ENCODE results near the gene HARS1.

DNA sequence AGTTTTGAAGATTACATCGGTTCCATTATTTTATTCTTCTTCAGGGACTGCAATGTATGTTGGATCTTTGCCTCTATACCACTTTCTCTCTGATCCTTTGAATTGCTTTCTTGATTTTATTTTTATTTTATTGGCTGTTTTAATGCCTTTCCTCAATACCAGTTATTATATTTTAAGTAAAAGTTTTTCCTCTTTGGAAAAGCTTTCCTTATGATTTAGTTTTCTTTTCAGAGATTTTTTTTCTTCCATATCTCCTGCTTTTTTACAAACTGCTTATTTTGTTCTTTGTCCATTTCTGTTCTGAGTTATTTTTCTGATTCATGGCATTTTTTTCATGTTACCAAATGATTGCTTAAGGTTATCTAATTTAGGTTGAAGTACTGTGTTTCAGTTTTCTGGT, 20.6 kb upstream of the HARS1 start:
- TF ChIP-seq POLR2AphosphoS5 (IDR thresholded peaks at IDR 0.05), result no peak
- TF ChIP-seq, protein P1, sequence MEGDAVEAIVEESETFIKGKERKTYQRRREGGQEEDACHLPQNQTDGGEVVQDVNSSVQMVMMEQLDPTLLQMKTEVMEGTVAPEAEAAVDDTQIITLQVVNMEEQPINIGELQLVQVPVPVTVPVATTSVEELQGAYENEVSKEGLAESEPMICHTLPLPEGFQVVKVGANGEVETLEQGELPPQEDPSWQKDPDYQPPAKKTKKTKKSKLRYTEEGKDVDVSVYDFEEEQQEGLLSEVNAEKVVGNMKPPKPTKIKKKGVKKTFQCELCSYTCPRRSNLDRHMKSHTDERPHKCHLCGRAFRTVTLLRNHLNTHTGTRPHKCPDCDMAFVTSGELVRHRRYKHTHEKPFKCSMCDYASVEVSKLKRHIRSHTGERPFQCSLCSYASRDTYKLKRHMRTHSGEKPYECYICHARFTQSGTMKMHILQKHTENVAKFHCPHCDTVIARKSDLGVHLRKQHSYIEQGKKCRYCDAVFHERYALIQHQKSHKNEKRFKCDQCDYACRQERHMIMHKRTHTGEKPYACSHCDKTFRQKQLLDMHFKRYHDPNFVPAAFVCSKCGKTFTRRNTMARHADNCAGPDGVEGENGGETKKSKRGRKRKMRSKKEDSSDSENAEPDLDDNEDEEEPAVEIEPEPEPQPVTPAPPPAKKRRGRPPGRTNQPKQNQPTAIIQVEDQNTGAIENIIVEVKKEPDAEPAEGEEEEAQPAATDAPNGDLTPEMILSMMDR (IDR thresholded peaks at IDR 0.05), result no peak
- no peak for TF ChIP-seq EP300 (IDR thresholded peaks at IDR 0.05)
- TF ChIP-seq POLR2A (IDR thresholded peaks at IDR 0.05; ENCODE audit: low read depth), result no peak
